AG04450 (cell line): Measurements from ENCODE around the gene PLEKHA5. TPM values are rescaled to one million over a fixed set of nuclear protein-coding genes. Genes with fewer than 3 reads are reported as not detected.
"Not testable (repeated sequence)": the region's sequence is repeated elsewhere in the genome, so short reads cannot be mapped to it uniquely, and the experiment has no call there.

Source experiments
- CTCF ChIA-PET: fragments of 300-600, 350-600 bp; formaldehyde crosslinking; extraction: SDS; loops from one replicate; lab custom pipeline; 2022; ENCODE audit warnings: antibody characterized with exemption, inconsistent platforms; lab: Charles Lee
- POLR2A ChIA-PET: fragments of 350-600 bp; formaldehyde crosslinking; extraction: SDS; loops from one replicate; lab custom pipeline; 2021; ENCODE audit warnings: antibody characterized with exemption, inconsistent platforms; lab: Yijun Ruan, JAX
- DNase-seq: peaks from one replicate; pipeline ENCODE4 v3.0.0-alpha.2; 2011; ENCODE audit warnings: low read depth, low spot score
- H3K27ac ChIP-seq: one replicate; pipeline ENCODE4 v1.5.1; 2012; ENCODE audit warnings: low read depth, low read length, control low read depth
- H3K27me3 ChIP-seq: one replicate; pipeline ENCODE4 v1.6.0; 2012; ENCODE audit warnings: low read length; ENCODE audit not compliant: control insufficient read depth, insufficient read depth
- H3K4me3 ChIP-seq: 2 replicates; pipeline ENCODE4 v1.5.1; 2011; ENCODE audit warnings: mild to moderate bottlenecking, low read depth, low read length, control low read depth
- H3K9me3 ChIP-seq: 2 replicates; pipeline ENCODE4 v1.5.1; 2012; ENCODE audit warnings: low read length; ENCODE audit not compliant: control insufficient read depth, insufficient read depth
- polyA plus RNA-seq: library from polyadenylated mRNA; depleted of rRNA; stranded (reverse); fragments of >200 nt; gene quantifications from 2 replicates; pipeline ENCODE4 v1.2.3, GENCODE V29; 2011
- TF ChIP-seq, protein P1 (sequence below): IDR thresholded peaks from 2 replicates; pipeline ENCODE4 v1.5.1; 2011; ENCODE audit warnings: low read depth, low read length, control low read depth, inconsistent platforms

The PLEKHA5 gene
- polyA plus RNA-seq, 1 experiment = 23.5 TPM

DNA sequence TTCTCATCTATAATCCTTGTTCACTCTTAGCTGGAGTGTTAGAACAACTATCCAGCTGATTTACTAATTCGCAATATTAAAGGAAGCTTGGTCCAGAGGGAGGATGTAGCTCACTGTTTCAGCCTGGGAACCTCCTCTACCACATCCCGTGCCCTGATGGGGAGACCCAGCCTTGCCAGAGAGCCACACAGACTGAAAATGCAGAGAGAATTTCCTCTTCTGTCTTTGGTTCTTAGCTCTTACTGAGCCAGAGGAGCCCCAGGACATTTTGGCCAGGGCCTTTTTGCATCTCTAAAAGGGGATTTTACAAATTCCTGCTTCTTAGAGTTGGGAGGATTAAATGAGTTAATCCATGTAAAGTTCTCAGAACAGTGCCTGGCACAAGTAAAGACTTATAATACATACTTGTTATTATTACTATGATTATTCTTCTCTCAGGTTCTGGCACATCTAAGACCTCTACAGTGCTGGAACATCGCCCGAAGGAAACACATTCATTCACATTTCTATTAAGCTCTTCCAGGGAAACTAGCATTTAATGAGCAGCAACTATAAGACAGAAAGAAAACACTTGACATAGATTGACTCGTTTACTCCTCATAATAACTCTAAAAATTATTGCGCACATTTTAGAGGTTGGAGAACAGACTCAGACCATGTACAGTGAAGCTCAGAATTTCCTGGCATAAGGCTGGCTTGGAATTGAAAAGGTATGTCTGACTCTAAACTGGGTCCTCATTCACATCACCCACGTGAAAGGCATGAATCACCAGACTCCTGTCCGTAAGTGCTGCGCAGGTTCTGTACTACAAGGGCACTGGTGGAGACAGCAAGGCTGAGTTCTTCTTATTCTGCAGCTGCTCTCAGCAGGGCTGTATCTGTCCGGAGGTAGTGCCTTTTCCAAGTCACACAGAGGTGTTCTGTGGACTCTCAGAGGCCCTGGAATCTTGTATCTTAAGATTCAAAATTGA, 282.0 kb downstream of the PLEKHA5 start:
- POLR2A ChIA-PET = interaction anchor here (0.5 kb wide), 1 partner anchor 84 kb away, joined by 6 read pairs; no protein-coding TSS in a partner anchor
- TF ChIP-seq, protein P1, sequence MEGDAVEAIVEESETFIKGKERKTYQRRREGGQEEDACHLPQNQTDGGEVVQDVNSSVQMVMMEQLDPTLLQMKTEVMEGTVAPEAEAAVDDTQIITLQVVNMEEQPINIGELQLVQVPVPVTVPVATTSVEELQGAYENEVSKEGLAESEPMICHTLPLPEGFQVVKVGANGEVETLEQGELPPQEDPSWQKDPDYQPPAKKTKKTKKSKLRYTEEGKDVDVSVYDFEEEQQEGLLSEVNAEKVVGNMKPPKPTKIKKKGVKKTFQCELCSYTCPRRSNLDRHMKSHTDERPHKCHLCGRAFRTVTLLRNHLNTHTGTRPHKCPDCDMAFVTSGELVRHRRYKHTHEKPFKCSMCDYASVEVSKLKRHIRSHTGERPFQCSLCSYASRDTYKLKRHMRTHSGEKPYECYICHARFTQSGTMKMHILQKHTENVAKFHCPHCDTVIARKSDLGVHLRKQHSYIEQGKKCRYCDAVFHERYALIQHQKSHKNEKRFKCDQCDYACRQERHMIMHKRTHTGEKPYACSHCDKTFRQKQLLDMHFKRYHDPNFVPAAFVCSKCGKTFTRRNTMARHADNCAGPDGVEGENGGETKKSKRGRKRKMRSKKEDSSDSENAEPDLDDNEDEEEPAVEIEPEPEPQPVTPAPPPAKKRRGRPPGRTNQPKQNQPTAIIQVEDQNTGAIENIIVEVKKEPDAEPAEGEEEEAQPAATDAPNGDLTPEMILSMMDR = no peak
- no peak overlapping the region for H3K27ac ChIP-seq
- no peak for DNase-seq
- CTCF ChIA-PET = interaction anchor here (1.1 kb wide), 1 partner anchor 163 kb away, joined by 4 read pairs; no protein-coding TSS in a partner anchor
- no peaks in the 10 kb centered on the region for H3K27me3 ChIP-seq
- no peaks in the 10 kb centered on the region for H3K9me3 ChIP-seq
- no peak overlapping the region for H3K4me3 ChIP-seq

DNA sequence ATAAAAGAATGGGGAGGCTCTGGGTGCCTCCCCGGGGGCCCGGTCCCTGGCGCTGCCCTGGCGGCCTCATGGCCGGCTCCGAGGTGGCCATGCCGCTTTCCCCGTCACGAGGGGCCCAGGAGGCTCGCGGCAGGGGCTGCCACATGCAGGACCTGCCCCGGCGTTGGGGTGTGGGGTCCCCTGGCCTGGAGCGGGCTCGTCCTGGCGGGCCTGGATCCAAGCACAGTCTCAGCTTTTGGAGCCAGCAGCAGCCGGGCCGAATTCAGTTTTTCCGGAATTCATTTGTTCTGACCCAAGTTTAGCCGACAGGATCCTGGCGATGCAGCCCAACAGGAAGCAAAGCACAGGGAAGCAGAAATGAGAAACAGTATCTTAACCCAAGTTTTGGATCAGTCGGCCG, 283.3 kb downstream of the PLEKHA5 start:
- Histone ChIP-seq H3K27me3 (no peaks in the 10 kb centered on the region), H3K4me3 (no peak overlapping the region), H3K27ac (no peak overlapping the region), H3K9me3 (no peaks in the 10 kb centered on the region)
- TF ChIP-seq, protein P1 = no peak
- CTCF ChIA-PET = interaction anchor here (0.6 kb wide), 1 partner anchor 14 kb away, joined by 4 read pairs; no protein-coding TSS in a partner anchor
- POLR2A ChIA-PET = no interaction called here
- DNase-seq = no peak

DNA sequence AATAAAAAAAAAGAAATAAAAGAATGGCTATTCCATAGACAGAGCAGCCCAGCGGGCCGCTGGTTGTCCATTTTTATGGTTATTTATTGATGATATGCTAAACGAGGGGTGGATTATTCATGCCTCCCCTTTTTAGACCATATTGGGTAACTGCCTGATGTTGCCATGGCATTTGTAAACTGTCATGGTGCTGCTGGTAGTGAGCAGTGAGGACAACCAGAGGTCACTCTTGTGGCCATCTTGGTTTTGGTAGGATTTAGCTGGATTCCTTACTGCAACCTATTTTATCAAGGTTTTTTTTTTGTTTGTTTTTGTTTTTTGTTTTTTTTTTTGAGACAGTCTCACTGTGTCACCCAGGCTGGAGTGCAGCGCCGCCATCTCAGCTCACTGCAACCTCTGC, 284.0 kb downstream of the PLEKHA5 start:
- CTCF ChIA-PET = interaction anchor here (1.0 kb wide), 1 partner anchor 125 kb away, joined by 3 read pairs; no protein-coding TSS in a partner anchor

DNA sequence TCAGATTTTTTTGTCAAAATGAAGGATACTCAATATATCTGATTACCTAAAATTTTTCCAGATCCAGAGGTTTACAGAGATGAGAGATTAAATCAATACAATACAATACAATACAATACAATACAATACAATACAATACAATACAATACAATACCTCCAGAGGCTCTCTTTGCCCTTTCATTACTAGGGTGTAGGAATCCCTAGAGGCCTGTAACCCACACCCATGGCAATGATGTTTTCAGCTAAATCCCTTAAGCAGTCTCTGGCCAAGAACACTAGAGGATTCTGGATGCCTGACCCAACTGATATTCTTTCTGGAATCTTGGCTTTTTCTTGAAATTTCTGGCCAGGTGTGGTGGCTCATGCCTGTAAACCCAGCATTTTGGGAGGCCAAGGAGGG, 286.0 kb downstream of the PLEKHA5 start:
- no peaks in the 10 kb centered on the region for H3K27me3 ChIP-seq
- no peak overlapping the region for H3K27ac ChIP-seq
- POLR2A ChIA-PET = interaction anchor here (0.6 kb wide), 1 partner anchor 13 kb away, joined by 3 read pairs; no protein-coding TSS in a partner anchor
- H3K9me3 ChIP-seq = no peaks in the 10 kb centered on the region
- TF ChIP-seq, protein P1 = no peak
- CTCF ChIA-PET = no interaction called here
- no peak for DNase-seq
- H3K4me3 ChIP-seq = no peak overlapping the region

More for the DNA sequence above, 284.0 kb downstream of the PLEKHA5 start:
- DNase-seq, H3K27ac ChIP-seq, H3K9me3 ChIP-seq, POLR2A ChIA-PET, H3K4me3 ChIP-seq, H3K27me3 ChIP-seq: not testable (repeated sequence)

DNA sequence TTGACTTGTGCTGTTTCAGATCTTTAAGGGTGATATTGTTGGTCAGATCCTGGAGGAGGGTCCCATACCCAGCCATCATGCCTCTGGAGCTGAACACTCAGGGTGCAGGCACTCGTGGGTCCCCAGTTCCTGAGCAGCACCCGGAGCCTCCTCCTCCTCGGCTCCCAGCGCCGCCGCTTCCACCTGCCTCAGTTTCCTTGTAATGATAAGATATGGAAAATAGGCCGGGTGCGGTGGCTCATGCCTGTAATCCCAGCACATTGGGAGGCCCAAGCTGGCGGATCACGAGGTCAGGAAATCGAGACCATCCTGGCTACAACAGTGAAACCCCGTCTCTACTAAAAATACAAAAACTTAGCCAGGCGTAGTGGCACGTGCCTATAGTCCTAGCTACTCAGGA, 289.6 kb downstream of the PLEKHA5 start:
- Histone ChIP-seq H3K9me3 (no peaks in the 10 kb centered on the region), H3K27ac (no peak overlapping the region), H3K4me3 (no peak overlapping the region), H3K27me3 (no peaks in the 10 kb centered on the region)
- TF ChIP-seq, protein P1 = no peak
- POLR2A ChIA-PET = no interaction called here
- no peak for DNase-seq
- CTCF ChIA-PET = no interaction called here
